ENCODE results near the gene CIAO3. TPM values are rescaled to one million over a fixed set of nuclear protein-coding genes. Genes with fewer than 3 reads are reported as not detected.

The CIAO3 gene
- total RNA-seq, 2 experiments from 2014 or later = 33.3 to 38.2 TPM

DNA sequence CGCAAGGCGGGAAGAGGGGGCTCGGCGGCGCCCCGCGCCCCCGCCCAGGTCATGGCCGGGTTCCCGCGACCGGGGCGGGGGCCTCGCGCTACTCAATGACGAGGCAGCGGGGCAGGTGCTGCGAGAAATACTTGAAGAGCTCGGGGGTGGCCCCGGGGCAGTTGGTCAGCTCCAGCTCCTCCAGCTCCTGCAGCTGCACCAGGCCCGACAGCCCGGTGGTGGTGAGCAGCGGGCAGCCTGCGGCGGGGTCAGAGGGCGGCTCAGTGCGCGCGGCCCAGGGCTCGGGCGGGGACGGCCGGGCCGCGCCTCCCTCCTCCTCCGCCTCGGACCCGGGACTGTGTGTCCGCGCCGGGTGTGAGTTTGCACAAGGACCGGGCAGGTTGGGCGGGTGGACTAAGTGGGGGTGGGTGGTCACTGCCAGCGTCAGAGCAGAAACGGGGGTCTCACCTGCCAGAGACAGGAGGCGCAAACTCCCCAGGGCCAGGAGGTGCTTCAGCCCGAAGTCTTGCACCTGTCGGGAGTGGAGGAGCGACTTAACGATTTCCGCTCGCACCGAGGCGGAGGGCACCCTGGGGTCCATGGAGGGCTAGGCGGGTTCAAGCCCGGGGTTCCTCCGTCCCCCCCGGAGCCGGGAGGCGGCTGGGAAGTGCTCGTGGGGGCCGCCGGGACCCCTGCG lies 46.5 kb downstream of the CIAO3 start:
- no peaks in the 10 kb centered on the region for H3K27me3 Mint-ChIP-seq
- Histone ChIP-seq H3K4me1 (ENCODE audit: insufficient read depth, low read length) (peaks cover 58% of the 10 kb centered on the region), H3K27me3 (ENCODE audit: control insufficient read depth in 1 of 2, insufficient read depth in 2 of 2, low read length in 2 of 2) (no peaks in the 10 kb centered on the region), H3K9me3 (ENCODE audit: control insufficient read depth in 1 of 2, insufficient read depth in 1 of 2, low read length in 2 of 2) (peaks cover 0 to 7% of the 10 kb centered on the region in 2 experiments), H3K4me3 (ENCODE audit: low read length) (peak overlapping the region; percentile 69), H3K27ac (ENCODE audit: low read depth in 1 of 2, low read length in 2 of 2) (no peak overlapping the region), H3K36me3 (ENCODE audit: insufficient read depth, low read length) (no peaks in the 10 kb centered on the region)
- intact Hi-C loops (cut with DNase I, micrococcal nuclease) = loop anchor here in 1 of 2 experiments (10.0 kb wide), 2 partner anchors 720 to 1270 kb away; partner anchors contain the start of genes RNF151, RPS2 and UNKL
- H3K4me1 Mint-ChIP-seq (ENCODE audit: low read depth) = peaks cover 22% of the 10 kb centered on the region
- TF ChIP-seq, protein P1, sequence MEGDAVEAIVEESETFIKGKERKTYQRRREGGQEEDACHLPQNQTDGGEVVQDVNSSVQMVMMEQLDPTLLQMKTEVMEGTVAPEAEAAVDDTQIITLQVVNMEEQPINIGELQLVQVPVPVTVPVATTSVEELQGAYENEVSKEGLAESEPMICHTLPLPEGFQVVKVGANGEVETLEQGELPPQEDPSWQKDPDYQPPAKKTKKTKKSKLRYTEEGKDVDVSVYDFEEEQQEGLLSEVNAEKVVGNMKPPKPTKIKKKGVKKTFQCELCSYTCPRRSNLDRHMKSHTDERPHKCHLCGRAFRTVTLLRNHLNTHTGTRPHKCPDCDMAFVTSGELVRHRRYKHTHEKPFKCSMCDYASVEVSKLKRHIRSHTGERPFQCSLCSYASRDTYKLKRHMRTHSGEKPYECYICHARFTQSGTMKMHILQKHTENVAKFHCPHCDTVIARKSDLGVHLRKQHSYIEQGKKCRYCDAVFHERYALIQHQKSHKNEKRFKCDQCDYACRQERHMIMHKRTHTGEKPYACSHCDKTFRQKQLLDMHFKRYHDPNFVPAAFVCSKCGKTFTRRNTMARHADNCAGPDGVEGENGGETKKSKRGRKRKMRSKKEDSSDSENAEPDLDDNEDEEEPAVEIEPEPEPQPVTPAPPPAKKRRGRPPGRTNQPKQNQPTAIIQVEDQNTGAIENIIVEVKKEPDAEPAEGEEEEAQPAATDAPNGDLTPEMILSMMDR (IDR thresholded peaks at IDR 0.05) = no peak
- H3K36me3 Mint-ChIP-seq (ENCODE audit: low read depth) = peaks cover 5% of the 10 kb centered on the region
- H3K27ac Mint-ChIP-seq = no peak overlapping the region
- CTCF ChIA-PET = interaction anchor here (1.7 to 2.0 kb wide), 2 partner anchors 27 to 47 kb away, joined by 6 to 8 read pairs; partner anchors contain the start of genes CIAO3 and RHOT2
- ATAC-seq (ENCODE audit: poor library complexity) = no peak
- peak overlapping the region; percentile 70 for H3K4me3 Mint-ChIP-seq
- DNase-seq = peak in 3 of 14 experiments; percentile 32 to 64 (median 54)
- no peaks in the 10 kb centered on the region for H3K9me3 Mint-ChIP-seq
- POLR2A ChIA-PET = interaction anchor here (0.8 to 4.1 kb wide), 7 partner anchors 10 to 270 kb away, joined by 3 to 55 read pairs (median 12); partner anchors contain the start of genes ANTKMT, JMJD8, METRN and METTL26

GRCh38 chr16:693766-694165 lies 47.0 kb downstream of the CIAO3 start:
- Mint-ChIP-seq H3K36me3 (ENCODE audit: low read depth) (peaks cover 5% of the 10 kb centered on the region), H3K27me3 (no peaks in the 10 kb centered on the region), H3K4me3 (peak overlapping the region; percentile 80), H3K27ac (no peak overlapping the region), H3K9me3 (no peaks in the 10 kb centered on the region), H3K4me1 (ENCODE audit: low read depth) (peaks cover 22% of the 10 kb centered on the region)
- intact Hi-C loops (cut with DNase I, micrococcal nuclease) = loop anchor here in 1 of 2 experiments (10.0 kb wide), 2 partner anchors 721 to 1271 kb away; partner anchors contain the start of genes RNF151, RPS2 and UNKL
- ATAC-seq (ENCODE audit: poor library complexity) (peak; percentile 28), DNase-seq (peak in 5 of 14 experiments; percentile 35 to 82 (median 49))
- Histone ChIP-seq H3K27ac (ENCODE audit: low read depth in 1 of 2, low read length in 2 of 2) (no peak overlapping the region), H3K9me3 (ENCODE audit: control insufficient read depth in 1 of 2, insufficient read depth in 1 of 2, low read length in 2 of 2) (peaks cover 0 to 7% of the 10 kb centered on the region in 2 experiments), H3K36me3 (ENCODE audit: insufficient read depth, low read length) (no peaks in the 10 kb centered on the region), H3K27me3 (ENCODE audit: control insufficient read depth in 1 of 2, insufficient read depth in 2 of 2, low read length in 2 of 2) (no peaks in the 10 kb centered on the region), H3K4me3 (ENCODE audit: low read length) (no peak overlapping the region), H3K4me1 (ENCODE audit: insufficient read depth, low read length) (peaks cover 58% of the 10 kb centered on the region)
- TF ChIP-seq, protein P1 (IDR thresholded peaks at IDR 0.05) = no peak
- ChIA-PET POLR2A (interaction anchor here (1.8 to 4.1 kb wide), 3 partner anchors 10 to 27 kb away, joined by 6 to 55 read pairs (median 7); partner anchors contain the start of genes ANTKMT, JMJD8 and STUB1), CTCF (no interaction called here)

DNA sequence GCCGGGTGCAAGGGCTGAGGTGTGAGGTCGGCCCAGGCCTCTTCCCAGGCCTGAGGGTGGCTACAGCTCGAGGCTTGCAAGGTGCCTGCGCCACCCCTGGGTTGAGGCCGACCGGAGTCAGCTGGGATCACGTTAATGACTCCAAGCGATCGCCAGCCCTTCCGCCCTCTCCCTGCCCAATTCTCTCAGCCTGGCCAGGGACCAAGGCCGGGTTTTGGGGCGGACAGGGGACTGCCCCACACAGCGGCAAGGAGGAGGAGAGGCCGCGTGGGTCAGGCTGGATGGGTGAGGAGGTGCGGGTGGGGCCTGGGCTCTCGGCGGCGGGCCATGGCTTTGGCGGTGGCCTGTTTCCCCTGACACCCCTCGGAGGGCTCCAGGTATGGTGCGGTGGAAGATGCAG lies 47.4 kb downstream of the CIAO3 start:
- POLR2A ChIA-PET = interaction anchor here (1.8 to 4.1 kb wide), 3 partner anchors 9 to 28 kb away, joined by 6 to 55 read pairs (median 7); partner anchors contain the start of genes ANTKMT, JMJD8 and STUB1
- TF ChIP-seq, protein P1 (IDR thresholded peaks at IDR 0.05) = no peak
- Mint-ChIP-seq H3K36me3 (ENCODE audit: low read depth) (peaks cover 5% of the 10 kb centered on the region), H3K9me3 (no peaks in the 10 kb centered on the region), H3K27ac (no peak overlapping the region), H3K4me1 (ENCODE audit: low read depth) (peaks cover 22% of the 10 kb centered on the region), H3K27me3 (no peaks in the 10 kb centered on the region), H3K4me3 (peak overlapping the region; percentile 80)
- DNase-seq = peak in 1 of 14 experiments; percentile 57
- no peaks in the 10 kb centered on the region for H3K36me3 ChIP-seq (ENCODE audit: insufficient read depth, low read length)
- H3K9me3 ChIP-seq (ENCODE audit: control insufficient read depth in 1 of 2, insufficient read depth in 1 of 2, low read length in 2 of 2) = peaks cover 0 to 7% of the 10 kb centered on the region in 2 experiments
- no peak overlapping the region for H3K4me3 ChIP-seq (ENCODE audit: low read length)
- intact Hi-C loops (cut with DNase I, micrococcal nuclease) = loop anchor here in 1 of 2 experiments (10.0 kb wide), 2 partner anchors 721 to 1271 kb away; partner anchors contain the start of genes RNF151, RPS2 and UNKL
- H3K4me1 ChIP-seq (ENCODE audit: insufficient read depth, low read length) = peaks cover 58% of the 10 kb centered on the region
- no peaks in the 10 kb centered on the region for H3K27me3 ChIP-seq (ENCODE audit: control insufficient read depth in 1 of 2, insufficient read depth in 2 of 2, low read length in 2 of 2)
- no peak overlapping the region for H3K27ac ChIP-seq (ENCODE audit: low read depth in 1 of 2, low read length in 2 of 2)
- no peak for ATAC-seq (ENCODE audit: poor library complexity)
- CTCF ChIA-PET = no interaction called here
